C4-2B (cell line): ENCODE data around the gene ZNF576.

ENCODE experiments used
- ZFX ChIP-seq: fragments of 450-650 bp; IDR thresholded peaks from 2 replicates; pipeline ENCODE4 v1.6.1; 2017
- TF ChIP-seq, protein P1 (sequence below): fragments of 450-650 bp; conservative IDR thresholded peaks from 2 replicates; pipeline ENCODE4 v1.5.1; 2017; ENCODE audit warnings: mild to moderate bottlenecking

DNA sequence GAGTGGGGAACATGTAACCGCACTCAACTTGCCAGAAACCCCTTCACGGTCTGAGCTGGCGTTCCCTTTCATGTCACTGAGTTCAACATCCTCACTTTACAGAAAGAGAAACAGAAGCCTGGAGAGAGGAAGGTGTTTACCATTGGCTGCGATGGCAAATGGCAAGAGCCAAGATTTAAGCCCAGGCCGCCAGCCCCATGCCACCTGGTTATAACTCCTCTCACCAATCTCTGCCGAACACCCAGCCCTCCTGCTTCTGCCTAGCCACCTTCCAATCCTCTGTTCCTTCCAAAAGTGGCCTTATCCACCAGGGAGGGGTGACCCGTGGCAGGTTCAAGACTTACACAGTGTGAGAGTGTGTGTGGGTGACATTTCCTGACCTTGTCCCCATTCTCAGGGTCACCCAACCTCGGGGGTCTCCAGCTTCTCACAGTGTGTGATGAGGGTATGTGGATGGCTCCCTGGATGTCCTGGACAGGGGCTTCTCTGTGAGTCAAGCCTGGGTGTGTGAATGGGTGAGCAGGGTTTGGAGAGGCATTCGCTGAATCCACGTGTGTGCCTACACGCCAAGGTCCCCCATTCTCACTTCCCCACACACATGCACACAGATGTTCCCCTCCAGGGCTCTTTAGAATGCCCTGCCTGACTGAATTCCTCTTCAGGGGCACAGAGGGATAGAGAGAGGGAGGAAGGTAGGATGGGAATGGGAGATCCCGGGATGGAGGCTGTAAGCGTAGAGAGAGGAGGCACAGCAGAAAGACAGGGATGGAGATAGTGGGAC, 42.0 kb downstream of the ZNF576 start:
- TF ChIP-seq, protein P1, sequence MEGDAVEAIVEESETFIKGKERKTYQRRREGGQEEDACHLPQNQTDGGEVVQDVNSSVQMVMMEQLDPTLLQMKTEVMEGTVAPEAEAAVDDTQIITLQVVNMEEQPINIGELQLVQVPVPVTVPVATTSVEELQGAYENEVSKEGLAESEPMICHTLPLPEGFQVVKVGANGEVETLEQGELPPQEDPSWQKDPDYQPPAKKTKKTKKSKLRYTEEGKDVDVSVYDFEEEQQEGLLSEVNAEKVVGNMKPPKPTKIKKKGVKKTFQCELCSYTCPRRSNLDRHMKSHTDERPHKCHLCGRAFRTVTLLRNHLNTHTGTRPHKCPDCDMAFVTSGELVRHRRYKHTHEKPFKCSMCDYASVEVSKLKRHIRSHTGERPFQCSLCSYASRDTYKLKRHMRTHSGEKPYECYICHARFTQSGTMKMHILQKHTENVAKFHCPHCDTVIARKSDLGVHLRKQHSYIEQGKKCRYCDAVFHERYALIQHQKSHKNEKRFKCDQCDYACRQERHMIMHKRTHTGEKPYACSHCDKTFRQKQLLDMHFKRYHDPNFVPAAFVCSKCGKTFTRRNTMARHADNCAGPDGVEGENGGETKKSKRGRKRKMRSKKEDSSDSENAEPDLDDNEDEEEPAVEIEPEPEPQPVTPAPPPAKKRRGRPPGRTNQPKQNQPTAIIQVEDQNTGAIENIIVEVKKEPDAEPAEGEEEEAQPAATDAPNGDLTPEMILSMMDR = no peak
- TF ChIP-seq ZFX = no peak
